DOHH2 (cell line): ENCODE data around the gene LSM14B.

ENCODE experiments used
- CTCF ChIP-seq: fragments of 200-600 bp; sonication (generic); IDR thresholded peaks from one replicate; pipeline ENCODE4 v1.5.1; 2014; ENCODE audit warnings: antibody characterized with exemption, mild to moderate bottlenecking, low read depth, low read length; ENCODE audit not compliant: poor library complexity, severe bottlenecking
- EZH2phosphoT487 ChIP-seq: fragments of 200-600 bp; sonication (generic); IDR thresholded peaks from 2 replicates; pipeline ENCODE4 v1.6.1; 2017; ENCODE audit warnings: borderline replicate concordance, mild to moderate bottlenecking, antibody characterized with exemption, low read length, moderate library complexity, mixed read lengths

- TF ChIP-seq EZH2phosphoT487 = no peak
- TF ChIP-seq CTCF = no peak
Measured at GRCh38 chr20:62147125-62147524, 24.9 kb downstream of the LSM14B start.
